Peyer's patch (tissue), 4 donors: ENCODE measurements around the gene SLC35B1. TPM values are rescaled to one million over a fixed set of nuclear protein-coding genes. Genes with fewer than 3 reads are reported as not detected.

ENCODE experiments used
- DNase-seq, 3 donors: peaks; one replicate each; pipeline ENCODE4 v3.0.0-alpha.2; 2017 to 2019
- H3K27ac ChIP-seq, 4 donors: fragments of 200-600 bp; sonication (generic); one replicate each; pipeline ENCODE4 v1.5.1; 2016 to 2019
- H3K27me3 ChIP-seq, 2 donors: fragments of 200-600 bp; sonication (generic); one replicate each; pipeline ENCODE4 v1.5.1; 2019
- H3K36me3 ChIP-seq, 3 donors: fragments of 200-600 bp; sonication (generic); one replicate each; pipeline ENCODE4 v1.5.1; 2016 to 2019
- H3K4me1 ChIP-seq, 4 donors: fragments of 200-600 bp; sonication (generic); one replicate each; pipeline ENCODE4 v1.5.1; 2016 to 2019
- H3K4me3 ChIP-seq, 4 donors: fragments of 200-600 bp; sonication (generic); 1 replicate in 3 of 4; 2 replicates in 1 of 4; pipeline ENCODE4 v1.5.1; 2016 to 2019; ENCODE audit warnings: mild to moderate bottlenecking in 1 of 4
- H3K9me3 ChIP-seq, 4 donors: fragments of 200-600 bp; sonication (generic); one replicate each; pipeline ENCODE4 v1.5.1; 2016 to 2019; ENCODE audit warnings: mild to moderate bottlenecking in 1 of 4
- CTCF ChIP-seq, 6 experiments: fragments of 450-650 bp in 4 of 6; fragments of 200-600 bp in 2 of 6; sonication (generic) in 1 of 6; IDR thresholded peaks; one replicate each; pipeline ENCODE4 v1.5.1; 2017 to 2019; ENCODE audit warnings: antibody characterized with exemption in 6 of 6, mild to moderate bottlenecking in 3 of 6, moderate library complexity in 1 of 6
- POLR2A ChIP-seq, 2 donors: fragments of 450-650 bp; IDR thresholded peaks; one replicate each; pipeline ENCODE4 v1.5.1; 2017; ENCODE audit warnings: antibody characterized with exemption in 2 of 2, mild to moderate bottlenecking in 2 of 2, moderate library complexity in 2 of 2
- total RNA-seq, 4 donors: library from RNA; depleted of rRNA; stranded (reverse); fragments of >200 nt; gene quantifications; one replicate each; pipeline ENCODE4 v1.1.0, GENCODE V29; 2016

Gene SLC35B1
- total RNA-seq, 4 donors from 2014 or later: 42.1 to 115 (median 78.2) TPM

GRCh38 chr17:49670641-49671040 is 37.1 kb downstream of the SLC35B1 start:
- H3K27me3 ChIP-seq: no peaks in the 10 kb centered on the region
- H3K4me1 ChIP-seq: peaks cover 0 to 28% (median 6%) of the 10 kb centered on the region in 4 donors
- no peak for DNase-seq
- no peak overlapping the region for H3K4me3 ChIP-seq
- no peaks in the 10 kb centered on the region for H3K9me3 ChIP-seq
- no peak overlapping the region for H3K27ac ChIP-seq
- H3K36me3 ChIP-seq: peaks cover 0 to 16% (median 0%) of the 10 kb centered on the region in 3 donors
- no peak for TF ChIP-seq CTCF (IDR thresholded peaks at IDR 0.05)

- DNase-seq: no peak
- Histone ChIP-seq H3K9me3 (no peaks in the 10 kb centered on the region), H3K36me3 (peaks cover 0 to 9% (median 0%) of the 10 kb centered on the region in 3 donors), H3K27ac (no peak overlapping the region), H3K4me1 (peaks cover 0 to 21% (median 4%) of the 10 kb centered on the region in 4 donors), H3K4me3 (no peak overlapping the region), H3K27me3 (no peaks in the 10 kb centered on the region)
- TF ChIP-seq CTCF (IDR thresholded peaks at IDR 0.05): no peak
- no peak for TF ChIP-seq POLR2A (IDR thresholded peaks at IDR 0.05)
Observed at GRCh38 chr17:49670002-49670401, 37.8 kb downstream of the SLC35B1 start.

- Histone ChIP-seq H3K4me3 (no peak overlapping the region), H3K36me3 (peaks cover 0 to 3% (median 0%) of the 10 kb centered on the region in 3 donors), H3K27me3 (no peaks in the 10 kb centered on the region), H3K4me1 (peaks cover 0 to 13% (median 2%) of the 10 kb centered on the region in 4 donors), H3K9me3 (no peaks in the 10 kb centered on the region), H3K27ac (no peak overlapping the region)
- no peak for DNase-seq
- no peak for TF ChIP-seq CTCF (IDR thresholded peaks at IDR 0.05)
- no peak for TF ChIP-seq POLR2A (IDR thresholded peaks at IDR 0.05)
Observed at GRCh38 chr17:49667854-49668253, 39.9 kb downstream of the SLC35B1 start.

- Histone ChIP-seq H3K27me3 (no peaks in the 10 kb centered on the region), H3K4me1 (peaks cover 0 to 10% (median 0%) of the 10 kb centered on the region in 4 donors), H3K27ac (no peak overlapping the region), H3K9me3 (no peaks in the 10 kb centered on the region), H3K36me3 (peaks cover 0 to 8% (median 0%) of the 10 kb centered on the region in 3 donors), H3K4me3 (no peak overlapping the region)
- no peak for DNase-seq
- TF ChIP-seq CTCF (IDR thresholded peaks at IDR 0.05) (no peak), POLR2A (IDR thresholded peaks at IDR 0.05) (no peak)
Observed at GRCh38 chr17:49664706-49665211, 43.0 kb downstream of the SLC35B1 start.

GRCh38 chr17:49659661-49660382 is 47.9 kb downstream of the SLC35B1 start:
- Histone ChIP-seq H3K27ac (no peak overlapping the region), H3K4me1 (peaks cover 0 to 10% (median 0%) of the 10 kb centered on the region in 4 donors), H3K27me3 (no peaks in the 10 kb centered on the region), H3K9me3 (no peaks in the 10 kb centered on the region), H3K36me3 (peaks cover 0 to 5% (median 0%) of the 10 kb centered on the region in 3 donors), H3K4me3 (no peak overlapping the region)
- DNase-seq: no peak
- TF ChIP-seq POLR2A (IDR thresholded peaks at IDR 0.05): no peak
- TF ChIP-seq CTCF (IDR thresholded peaks at IDR 0.05): no peak
